GM19324 (cell line): Measurements from ENCODE around the gene DMD.
"Not testable (repeated sequence)": the region's sequence is repeated elsewhere in the genome, so short reads cannot be mapped to it uniquely, and the experiment has no call there.

Experiments used
- ATAC-seq: cut with Tn5 transposase; IDR thresholded peaks from one replicate; pipeline ENCODE4 v1.9.1; 2021; ENCODE audit warnings: mild to moderate bottlenecking, moderate library complexity; ENCODE audit not compliant: unreplicated experiment, low FRiP score

The DMD gene

GRCh38 chrX:32370456-32371205 is 840.7 kb downstream of the DMD start:
- no peak for ATAC-seq

- ATAC-seq: no peak
Observed at GRCh38 chrX:32293962-32294700, 917.2 kb downstream of the DMD start.

- ATAC-seq: no peak
Observed at GRCh38 chrX:32289356-32289755, 922.0 kb downstream of the DMD start.

- no peak for ATAC-seq
Observed at GRCh38 chrX:32281853-32282252, 929.5 kb downstream of the DMD start.

GRCh38 chrX:32280921-32281320 is 930.4 kb downstream of the DMD start:
- no peak for ATAC-seq

- ATAC-seq: no peak
Observed at GRCh38 chrX:32280489-32280888, 930.9 kb downstream of the DMD start.

GRCh38 chrX:32276153-32276552 is 935.2 kb downstream of the DMD start:
- no peak for ATAC-seq

- ATAC-seq: no peak
Observed at GRCh38 chrX:32269866-32270265, 941.5 kb downstream of the DMD start.

- no peak for ATAC-seq
Observed at GRCh38 chrX:32268207-32268606, 943.1 kb downstream of the DMD start.

- ATAC-seq: no peak
Observed at GRCh38 chrX:32267796-32268195, 943.6 kb downstream of the DMD start.

- not testable (repeated sequence) for ATAC-seq
Observed at GRCh38 chrX:32246675-32247074, 964.7 kb downstream of the DMD start.

- ATAC-seq: no peak
Observed at GRCh38 chrX:32195611-32196010, 1015.7 kb downstream of the DMD start.

GRCh38 chrX:32191316-32191715 is 1020.0 kb downstream of the DMD start:
- ATAC-seq: no peak

- ATAC-seq: no peak
Observed at GRCh38 chrX:32185160-32185559, 1026.2 kb downstream of the DMD start.

GRCh38 chrX:32183066-32183465 is 1028.3 kb downstream of the DMD start:
- no peak for ATAC-seq

GRCh38 chrX:32176510-32176909 is 1034.8 kb downstream of the DMD start:
- no peak for ATAC-seq

GRCh38 chrX:32170481-32170880 is 1040.9 kb downstream of the DMD start:
- ATAC-seq: no peak

- ATAC-seq: no peak
Observed at GRCh38 chrX:32155044-32155638, 1056.2 kb downstream of the DMD start.

GRCh38 chrX:32153585-32153984 is 1057.8 kb downstream of the DMD start:
- no peak for ATAC-seq

- ATAC-seq: no peak
Observed at GRCh38 chrX:32150141-32150540, 1061.2 kb downstream of the DMD start.

GRCh38 chrX:32141841-32142240 is 1069.5 kb downstream of the DMD start:
- no peak for ATAC-seq

GRCh38 chrX:32139476-32139875 is 1071.9 kb downstream of the DMD start:
- ATAC-seq: no peak
